ENCODE data around the gene RIPOR2.

Gene RIPOR2

GRCh38 chr6:24898676-24899075, 37.1 kb downstream of the RIPOR2 start:
- no peak for TF ChIP-seq CTCF (IDR thresholded peaks at IDR 0.05; ENCODE audit: borderline replicate concordance, insufficient read depth, low read depth, low read length)

GRCh38 chr6:24897186-24897585, 38.6 kb downstream of the RIPOR2 start:
- no peak overlapping the region for H3K4me3 ChIP-seq (ENCODE audit: low read depth, low read length)
- no peak for TF ChIP-seq CTCF (IDR thresholded peaks at IDR 0.05; ENCODE audit: borderline replicate concordance, insufficient read depth, low read depth, low read length)

More at GRCh38 chr6:24898676-24899075, 37.1 kb downstream of the RIPOR2 start:
- H3K4me3 ChIP-seq (ENCODE audit: low read depth, low read length): no peak overlapping the region

GRCh38 chr6:24893342-24893850, 42.4 kb downstream of the RIPOR2 start:
- no peak overlapping the region for H3K4me3 ChIP-seq (ENCODE audit: low read depth, low read length)
- TF ChIP-seq CTCF (IDR thresholded peaks at IDR 0.05; ENCODE audit: borderline replicate concordance, insufficient read depth, low read depth, low read length): no peak

- TF ChIP-seq CTCF (IDR thresholded peaks at IDR 0.05; ENCODE audit: borderline replicate concordance, insufficient read depth, low read depth, low read length): no peak
These were observed 44.8 kb downstream of the RIPOR2 start for GRCh38 chr6:24891004-24891403.

GRCh38 chr6:24890471-24890870, 45.3 kb downstream of the RIPOR2 start:
- TF ChIP-seq CTCF (IDR thresholded peaks at IDR 0.05; ENCODE audit: borderline replicate concordance, insufficient read depth, low read depth, low read length): no peak
- H3K4me3 ChIP-seq (ENCODE audit: low read depth, low read length): no peak overlapping the region

More at GRCh38 chr6:24891004-24891403, 44.8 kb downstream of the RIPOR2 start:
- no peak overlapping the region for H3K4me3 ChIP-seq (ENCODE audit: low read depth, low read length)

GRCh38 chr6:24888715-24889370, 46.9 kb downstream of the RIPOR2 start:
- no peak overlapping the region for H3K4me3 ChIP-seq (ENCODE audit: low read depth, low read length)
- TF ChIP-seq CTCF (IDR thresholded peaks at IDR 0.05; ENCODE audit: borderline replicate concordance, insufficient read depth, low read depth, low read length): 0 out of 2 replicates have a peak, but pooled peaks have one; percentile 1

GRCh38 chr6:24887545-24888140, 48.1 kb downstream of the RIPOR2 start:
- no peak for TF ChIP-seq CTCF (IDR thresholded peaks at IDR 0.05; ENCODE audit: borderline replicate concordance, insufficient read depth, low read depth, low read length)
- H3K4me3 ChIP-seq (ENCODE audit: low read depth, low read length): no peak overlapping the region

All from GM12875 (cell line).